GM21576 (cell line): Measurements from ENCODE around the gene PLCL2.
A peak's percentile ranks its signal among the peaks of the same experiment; 100 is the strongest.

Experiments
- ATAC-seq: cut with Tn5 transposase; IDR thresholded peaks from one replicate; pipeline ENCODE4 v1.9.1; 2021; ENCODE audit warnings: mild to moderate bottlenecking, moderate library complexity; ENCODE audit not compliant: unreplicated experiment

The PLCL2 gene

DNA sequence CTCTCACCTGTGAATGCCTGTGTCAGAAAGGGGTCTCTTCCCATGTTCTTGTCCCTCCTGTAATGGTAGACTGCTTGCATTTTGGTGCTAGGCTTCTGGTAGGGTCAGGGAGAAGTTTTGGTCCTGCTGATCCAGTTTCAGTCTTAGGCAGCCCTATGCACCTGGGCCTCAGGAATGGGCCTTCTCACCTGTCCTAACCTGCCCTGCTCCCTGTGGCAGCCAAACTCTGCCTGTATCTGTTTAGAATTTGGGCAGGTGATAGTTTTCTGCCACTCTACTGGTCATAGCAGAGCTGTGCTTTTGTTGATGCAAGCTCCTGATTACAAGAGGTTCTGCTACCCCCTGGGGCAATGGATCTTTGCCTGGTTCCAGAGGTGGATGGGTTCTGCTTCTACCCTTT, 118.7 kb downstream of the PLCL2 start:
- no peak for ATAC-seq

DNA sequence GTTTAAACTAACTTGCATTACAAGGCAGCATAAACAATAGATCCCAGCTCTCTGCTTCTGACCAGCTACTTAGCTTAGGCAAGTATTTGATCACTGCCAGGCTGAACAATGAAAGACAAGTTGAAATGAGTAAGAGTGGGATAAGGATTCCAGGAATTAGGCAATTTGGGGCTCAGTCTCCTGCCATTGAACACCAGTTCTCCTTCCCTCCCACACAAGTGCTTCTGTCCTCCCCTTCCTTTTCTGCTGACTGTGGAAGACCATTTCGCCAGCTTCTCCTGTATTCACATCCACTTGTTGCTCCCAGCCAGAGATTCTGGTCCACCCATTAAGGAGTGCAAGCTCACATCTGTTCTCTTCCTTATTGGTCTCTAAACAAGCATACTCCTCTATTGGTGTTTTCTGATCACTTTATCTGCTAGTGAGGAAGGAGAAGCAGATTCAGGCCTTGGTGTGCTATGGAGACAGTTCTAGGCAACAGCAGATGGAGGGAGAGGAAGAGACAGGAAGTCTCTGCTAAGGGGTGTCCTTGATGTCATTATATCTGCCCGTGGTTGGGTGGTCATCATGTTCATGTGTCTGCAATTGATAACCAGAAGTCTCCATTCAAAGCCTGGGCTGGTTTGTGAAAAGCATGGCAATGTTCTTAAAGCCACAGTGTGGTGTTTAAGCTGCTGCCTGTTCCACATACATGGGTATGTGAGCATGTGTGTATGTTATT, 121.5 kb downstream of the PLCL2 start:
- ATAC-seq, result no peak

DNA sequence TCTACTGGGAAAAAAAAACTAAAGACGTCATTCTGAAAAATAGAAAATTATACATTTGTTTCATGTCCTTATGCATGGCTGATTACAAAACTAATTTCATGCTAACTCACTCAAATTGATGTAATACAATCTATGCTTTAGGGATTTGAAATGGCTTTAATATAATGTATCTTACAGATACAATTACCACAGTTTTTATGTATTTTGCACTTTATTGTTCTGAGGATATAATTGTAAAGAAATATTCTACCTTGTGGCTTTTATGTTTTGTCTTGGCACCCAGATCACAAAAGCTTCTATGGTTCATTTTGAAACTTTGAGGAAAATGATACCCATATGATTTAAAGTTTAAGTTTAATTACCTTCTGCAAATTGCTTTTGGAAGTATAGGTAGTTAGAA, 122.5 kb downstream of the PLCL2 start:
- ATAC-seq, result no peak

DNA sequence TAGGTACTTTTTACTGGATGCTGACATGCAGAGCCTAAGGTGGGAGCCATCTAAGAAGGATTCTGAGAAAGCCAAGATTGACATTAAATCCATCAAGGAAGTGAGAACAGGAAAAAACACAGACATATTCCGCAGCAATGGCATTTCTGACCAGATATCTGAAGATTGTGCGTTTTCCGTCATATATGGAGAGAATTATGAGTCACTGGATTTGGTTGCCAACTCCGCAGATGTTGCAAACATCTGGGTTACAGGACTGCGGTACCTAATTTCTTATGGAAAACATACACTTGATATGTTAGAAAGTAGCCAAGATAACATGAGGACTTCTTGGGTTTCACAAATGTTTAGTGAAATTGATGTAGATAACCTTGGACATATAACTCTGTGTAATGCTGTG, 125.1 kb downstream of the PLCL2 start:
- ATAC-seq, result no peak

DNA sequence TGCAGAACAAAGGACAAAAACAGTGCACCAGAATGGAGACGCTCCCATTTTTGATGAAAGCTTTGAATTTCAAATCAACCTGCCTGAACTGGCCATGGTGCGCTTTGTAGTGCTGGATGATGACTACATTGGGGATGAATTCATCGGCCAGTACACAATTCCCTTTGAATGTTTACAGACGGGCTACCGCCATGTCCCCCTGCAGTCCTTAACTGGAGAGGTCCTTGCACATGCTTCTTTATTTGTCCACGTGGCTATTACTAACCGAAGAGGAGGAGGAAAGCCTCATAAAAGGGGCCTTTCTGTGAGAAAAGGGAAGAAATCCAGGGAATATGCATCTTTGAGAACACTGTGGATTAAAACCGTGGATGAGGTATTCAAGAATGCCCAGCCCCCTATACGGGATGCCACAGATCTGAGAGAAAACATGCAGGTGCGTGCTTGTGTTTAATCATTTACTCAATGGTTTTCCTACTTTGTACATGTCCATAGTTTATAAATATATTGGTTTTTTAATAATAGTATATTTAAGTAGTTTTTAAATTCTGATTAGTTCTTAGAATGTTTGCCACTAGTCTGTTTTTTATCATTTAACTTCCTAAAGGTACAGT, 127.1 kb downstream of the PLCL2 start:
- no peak for ATAC-seq

DNA sequence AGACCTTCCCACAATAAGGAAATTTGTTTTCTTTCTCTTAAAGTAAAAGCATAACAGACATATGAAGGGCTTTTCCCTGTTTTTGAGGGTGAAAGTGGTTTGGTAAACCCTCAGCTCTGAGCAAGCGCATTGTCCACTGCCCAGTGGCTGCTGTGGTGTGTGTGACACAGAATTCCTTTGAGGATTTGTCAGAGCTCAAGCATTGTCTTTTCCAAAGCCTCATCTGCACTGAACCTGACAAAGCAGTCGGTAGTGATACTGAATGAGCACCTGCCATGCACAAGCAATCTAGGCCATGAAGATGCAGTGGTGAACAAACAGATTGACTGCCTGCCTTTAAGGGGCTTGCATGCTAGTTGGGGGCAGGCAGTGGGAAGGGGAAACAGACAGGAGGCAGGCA, 128.3 kb downstream of the PLCL2 start:
- no peak for ATAC-seq

DNA sequence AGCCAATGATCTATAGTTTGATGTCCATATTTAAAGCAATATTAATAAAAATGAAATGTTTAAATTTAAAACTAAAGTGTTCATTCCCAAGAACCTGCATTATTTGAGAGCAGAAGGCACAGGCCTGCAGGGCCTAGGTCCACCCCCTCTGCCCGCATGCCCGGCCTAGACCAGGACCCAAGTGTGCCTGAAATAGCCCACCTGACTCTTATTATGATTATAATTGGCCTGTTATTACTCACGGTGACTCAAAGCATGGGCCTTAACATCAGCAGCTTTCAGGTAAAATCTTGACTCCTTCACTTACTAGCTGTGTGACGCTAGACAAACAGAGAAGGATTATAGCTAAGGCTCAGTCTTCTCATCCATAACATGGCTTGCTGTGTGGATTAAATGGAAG, 128.8 kb downstream of the PLCL2 start:
- ATAC-seq, result no peak

DNA sequence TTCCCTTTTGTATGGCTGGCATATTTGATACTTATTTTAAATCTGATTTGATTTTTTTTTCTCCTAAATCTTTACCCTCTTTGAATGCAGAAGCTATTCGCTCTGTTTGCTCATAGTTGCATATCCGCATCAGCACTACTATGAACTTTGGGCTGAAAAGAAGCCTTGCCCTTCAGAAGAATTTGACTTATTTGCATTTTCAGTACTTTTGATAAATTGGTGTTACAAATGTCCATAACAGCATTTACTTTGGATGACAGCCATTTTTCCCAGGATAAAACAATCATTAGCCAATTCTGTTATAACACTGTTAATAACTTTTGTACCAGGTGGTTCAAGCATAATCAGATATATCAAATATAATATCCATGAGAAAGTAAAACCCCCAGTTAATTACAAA, 129.5 kb downstream of the PLCL2 start:
- no peak for ATAC-seq

DNA sequence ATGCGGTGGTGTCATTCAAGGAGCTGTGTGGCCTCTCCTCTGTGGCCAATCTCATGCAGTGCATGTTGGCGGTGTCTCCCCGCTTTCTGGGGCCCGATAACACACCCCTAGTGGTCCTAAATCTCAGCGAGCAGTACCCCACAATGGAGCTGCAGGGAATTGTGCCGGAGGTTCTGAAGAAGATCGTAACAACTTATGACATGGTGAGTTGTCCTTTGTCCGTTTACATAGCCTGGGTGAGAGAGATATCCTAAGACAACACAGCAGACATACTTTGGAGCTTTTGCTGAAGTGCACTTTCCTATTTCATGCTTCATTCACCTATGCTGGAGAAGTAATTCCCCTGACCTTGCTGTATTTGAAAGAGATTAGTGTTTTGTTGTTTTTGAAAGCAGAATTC, 130.0 kb downstream of the PLCL2 start:
- no peak for ATAC-seq

DNA sequence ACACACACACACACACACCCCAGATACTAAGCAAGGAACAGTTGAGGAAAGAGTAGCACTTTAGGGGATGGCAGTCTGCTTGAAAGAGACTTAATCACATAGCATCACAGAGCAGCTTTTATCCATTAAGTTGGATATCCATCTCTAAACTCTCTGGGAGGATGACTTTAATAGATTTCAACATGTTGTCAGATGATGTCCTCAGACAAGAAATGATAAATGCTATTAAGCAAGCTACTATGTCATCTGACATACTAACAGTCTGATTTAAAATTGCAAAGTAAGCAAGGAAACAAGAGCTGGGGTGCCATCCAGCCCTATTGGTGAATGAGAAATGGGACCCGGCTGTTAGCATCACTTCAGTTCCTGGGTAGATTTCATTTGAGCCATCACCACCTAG, 136.9 kb downstream of the PLCL2 start:
- no peak for ATAC-seq

DNA sequence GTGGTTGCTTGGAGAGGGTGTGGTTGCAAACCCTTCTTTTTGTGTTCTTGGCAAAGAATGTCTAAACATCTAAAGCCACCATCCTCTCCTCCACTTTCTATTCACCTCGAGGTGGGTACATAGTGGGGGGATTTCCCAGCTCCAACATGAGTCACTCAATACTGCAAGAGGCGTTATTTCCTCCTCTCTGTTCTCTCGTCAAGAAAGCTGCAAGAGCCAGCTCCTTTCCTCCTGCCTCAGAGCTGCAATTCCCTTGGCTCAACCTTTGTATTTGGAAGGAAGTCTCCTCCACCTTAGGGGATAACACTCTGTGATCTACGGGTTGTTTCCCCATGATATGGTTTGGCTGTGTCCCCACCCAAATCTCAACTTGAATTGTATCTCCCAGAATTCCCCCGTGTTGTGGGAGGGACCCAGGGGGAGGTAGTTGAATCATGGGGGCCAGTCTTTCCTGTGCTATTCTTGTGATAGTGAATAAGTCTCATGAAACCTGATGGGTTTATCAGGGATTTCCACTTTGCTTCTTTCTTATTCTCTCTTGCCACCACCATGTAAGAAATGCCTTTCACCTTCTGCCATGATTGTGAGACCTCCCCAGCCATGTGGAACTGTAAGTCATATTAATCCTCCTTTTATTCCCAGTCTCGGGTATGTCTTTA, 138.4 kb downstream of the PLCL2 start:
- ATAC-seq, result no peak

DNA sequence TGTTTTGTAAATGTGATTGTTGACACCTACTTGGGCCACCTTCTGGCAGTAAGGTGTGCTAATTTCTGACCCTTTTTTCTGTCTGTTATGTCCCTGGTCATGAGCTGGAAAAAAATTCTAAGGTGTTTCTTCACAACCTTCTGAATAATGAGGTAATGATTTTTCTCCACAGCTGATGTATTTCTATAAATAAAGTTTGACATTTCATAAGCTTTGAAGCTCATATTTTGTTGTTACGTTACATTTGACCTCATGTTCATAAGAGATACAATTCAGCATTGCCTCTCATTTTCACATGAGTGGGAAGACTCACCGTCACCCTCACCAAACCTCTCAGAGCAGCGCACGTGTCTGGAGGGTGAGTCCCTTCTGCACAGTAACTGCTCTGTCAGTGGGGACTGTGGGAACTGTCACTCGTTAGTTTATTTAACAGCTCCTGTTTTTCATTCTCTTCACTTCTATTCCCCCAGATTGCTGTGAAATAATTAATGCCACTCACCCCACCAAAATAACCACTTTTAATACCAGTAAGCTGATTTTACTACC, 140.9 kb downstream of the PLCL2 start:
- no peak for ATAC-seq

DNA sequence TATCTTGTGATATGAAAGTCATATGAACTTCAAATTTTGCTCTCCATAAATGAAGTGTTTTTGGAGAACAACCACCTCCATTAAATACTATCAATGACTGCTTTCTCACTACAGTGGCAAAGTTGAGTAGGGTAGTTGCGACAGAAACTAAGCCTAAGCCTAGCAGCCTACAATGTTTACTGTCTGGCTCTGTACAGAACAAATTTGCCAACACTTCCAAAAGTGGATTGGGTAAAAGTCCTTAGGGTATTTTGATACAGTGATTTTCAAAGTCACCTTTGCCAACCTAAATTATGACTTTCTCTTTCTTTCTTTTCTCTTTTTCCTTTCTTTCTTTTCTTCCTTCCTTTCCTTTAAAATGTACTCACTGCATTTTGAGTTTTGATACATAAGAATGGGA, 142.6 kb downstream of the PLCL2 start:
- no peak for ATAC-seq

DNA sequence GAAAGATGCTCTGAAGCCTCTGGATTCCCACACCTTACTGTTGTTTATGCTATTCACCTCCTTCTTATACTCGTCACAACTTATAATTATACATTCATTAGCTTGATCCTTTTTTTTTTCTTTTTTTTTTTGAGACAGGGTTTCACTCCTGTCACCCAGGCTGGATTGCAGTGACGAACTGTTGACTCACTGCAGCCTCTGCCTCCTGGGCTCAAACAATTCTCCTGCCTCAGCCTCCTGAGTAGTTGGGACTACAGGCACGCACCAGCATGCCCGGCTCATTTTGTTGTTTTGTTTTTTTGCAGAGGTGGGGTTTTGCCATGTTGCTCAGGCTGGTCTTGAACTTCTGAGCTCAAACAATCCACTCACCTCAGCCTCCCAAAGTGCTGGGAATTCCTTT, 143.6 kb downstream of the PLCL2 start:
- no peak for ATAC-seq

DNA sequence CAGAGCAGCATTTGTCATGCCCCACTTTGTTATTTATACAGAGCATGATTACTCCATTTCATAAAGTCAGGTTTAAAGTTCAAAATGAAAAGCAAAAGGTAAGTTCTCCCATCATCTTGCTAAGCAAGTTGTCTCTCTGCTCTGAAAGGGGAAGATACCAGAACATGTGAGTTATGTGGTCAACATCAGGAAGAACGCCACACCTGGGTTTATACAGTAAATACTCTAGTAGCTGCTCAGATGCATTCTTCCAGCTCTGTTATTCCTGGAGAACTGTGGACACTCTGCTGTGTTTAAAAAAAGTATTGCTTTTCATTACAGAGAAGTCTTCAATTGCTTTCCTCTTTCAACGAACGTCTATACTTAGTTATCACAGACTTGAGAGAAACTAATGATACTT, 145.7 kb downstream of the PLCL2 start:
- peak; percentile 61 for ATAC-seq

DNA sequence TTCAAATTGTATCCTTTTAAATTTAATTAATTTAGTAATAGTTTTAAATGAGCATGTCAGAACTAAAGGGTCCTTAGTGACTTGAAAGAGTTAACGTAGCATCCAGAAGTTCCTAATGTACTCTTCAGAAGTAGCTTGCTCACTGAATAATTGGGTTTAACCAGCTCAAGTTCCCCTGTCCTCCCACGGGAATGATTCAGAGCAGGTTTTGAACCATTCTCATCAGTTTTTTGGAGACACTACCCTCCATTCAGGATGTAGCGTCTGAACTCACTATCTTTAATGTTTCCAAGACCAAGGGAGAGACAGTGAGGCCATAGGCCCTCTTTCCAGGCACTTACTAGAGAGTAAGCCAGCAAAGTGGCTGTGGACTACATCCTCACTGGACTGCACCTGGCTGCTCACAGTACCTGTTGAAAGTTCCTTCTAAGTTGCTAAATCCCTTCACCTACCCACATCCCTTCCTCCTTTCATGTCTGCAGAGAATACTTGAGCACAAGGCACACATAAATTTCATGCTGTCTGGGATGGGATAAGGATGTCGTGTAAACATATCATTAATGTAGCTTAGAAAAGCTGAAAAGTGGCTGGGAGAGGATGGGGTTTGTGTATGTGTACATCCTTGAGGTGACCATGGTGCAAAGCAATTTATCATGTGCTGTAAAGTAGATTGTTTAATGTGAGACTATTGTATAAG, 146.3 kb downstream of the PLCL2 start:
- no peak for ATAC-seq

DNA sequence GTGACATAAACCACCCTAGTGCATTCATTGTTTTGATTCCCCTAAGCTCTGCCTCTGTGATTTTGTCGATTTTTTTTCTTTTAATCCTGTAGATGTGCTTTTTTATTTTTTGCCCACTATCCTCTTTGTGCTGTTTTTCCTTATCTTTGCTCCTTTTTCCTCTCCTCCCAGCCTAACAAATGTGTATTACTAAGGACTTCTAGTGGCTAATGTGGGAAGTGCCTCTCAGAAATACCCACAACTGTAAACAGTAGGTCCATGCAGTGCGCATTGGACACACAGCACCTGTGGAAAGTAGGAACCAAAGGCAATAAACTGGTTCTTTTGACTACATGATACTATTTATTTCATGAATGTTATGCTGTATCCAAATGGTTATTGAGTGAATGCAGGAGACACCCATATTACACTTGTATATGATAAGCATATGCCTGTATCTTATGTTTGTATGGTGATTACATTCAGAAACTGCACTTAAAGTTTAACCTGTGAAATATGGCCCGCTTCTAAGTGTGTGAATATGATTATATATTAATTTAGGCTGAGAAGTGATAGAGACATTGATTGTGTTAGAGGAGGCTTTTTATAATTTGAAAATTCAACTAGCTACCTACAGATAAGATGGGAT, 147.8 kb downstream of the PLCL2 start:
- ATAC-seq, result no peak

DNA sequence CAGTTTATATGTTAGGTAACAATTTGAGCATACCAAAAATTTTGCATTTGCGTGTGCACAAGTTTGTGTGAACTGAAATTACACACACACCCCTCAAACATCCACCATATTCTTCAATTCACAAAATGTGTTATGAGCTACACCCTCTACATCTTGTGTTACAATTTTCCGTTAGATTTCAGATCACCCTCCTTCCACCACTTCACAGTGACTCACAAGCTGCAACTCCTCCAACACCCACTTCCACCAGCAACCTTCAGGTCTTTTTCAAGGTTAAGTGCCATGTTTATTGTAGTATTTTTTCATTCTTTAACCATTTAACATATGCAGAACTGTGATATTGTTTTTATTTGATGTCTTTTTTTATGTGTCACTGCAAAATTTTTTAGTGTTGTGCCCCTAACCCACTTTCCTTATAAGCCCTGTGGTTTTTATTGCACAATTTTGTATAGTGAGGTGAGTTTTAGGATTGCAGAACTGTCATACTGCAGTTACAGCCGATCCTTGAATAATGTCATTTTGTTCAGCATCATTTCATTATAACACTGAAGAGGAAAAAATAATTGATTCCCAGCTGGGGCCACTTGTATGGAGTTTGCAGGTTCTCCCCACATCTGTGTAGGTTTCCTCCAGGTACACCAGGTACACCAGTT, 148.9 kb downstream of the PLCL2 start:
- no peak for ATAC-seq

DNA sequence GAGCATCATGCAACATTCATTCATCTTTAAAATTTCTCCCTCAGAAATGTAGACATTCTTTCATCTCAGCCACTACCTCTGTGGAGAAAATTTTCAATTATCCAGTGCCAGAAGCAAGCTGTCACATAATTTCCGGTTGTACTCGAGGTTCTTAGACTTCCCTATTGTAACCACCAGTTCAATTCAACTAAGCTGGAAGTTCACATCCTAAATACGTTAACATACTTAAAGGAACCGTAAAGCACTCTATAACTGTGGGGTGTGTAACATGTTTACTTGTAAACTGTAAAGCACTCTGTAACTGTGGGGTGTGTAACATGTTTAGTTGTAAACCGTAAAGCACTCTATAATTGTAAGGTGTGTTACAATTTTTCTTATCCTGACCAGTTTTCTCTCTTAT, 150.3 kb downstream of the PLCL2 start:
- ATAC-seq, result no peak

DNA sequence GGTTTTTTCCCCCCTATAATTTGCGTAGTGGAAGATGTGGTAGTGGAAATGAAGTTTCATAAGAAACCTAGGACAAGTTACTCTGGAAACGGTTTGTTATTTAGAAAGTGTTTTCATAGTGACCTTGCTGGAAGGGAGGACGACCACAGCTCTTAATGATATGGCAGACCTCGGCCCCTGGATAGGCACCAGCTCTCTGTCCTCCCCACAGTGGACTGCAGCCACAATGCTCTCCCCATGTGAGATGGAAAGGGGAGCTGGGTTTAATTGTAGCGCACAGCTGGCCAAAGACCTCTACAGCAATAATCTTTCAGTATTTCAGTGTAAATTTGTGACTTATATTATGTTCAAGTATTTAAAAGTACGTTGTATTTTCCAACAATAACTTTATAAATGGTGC, 151.2 kb downstream of the PLCL2 start:
- ATAC-seq, result no peak

DNA sequence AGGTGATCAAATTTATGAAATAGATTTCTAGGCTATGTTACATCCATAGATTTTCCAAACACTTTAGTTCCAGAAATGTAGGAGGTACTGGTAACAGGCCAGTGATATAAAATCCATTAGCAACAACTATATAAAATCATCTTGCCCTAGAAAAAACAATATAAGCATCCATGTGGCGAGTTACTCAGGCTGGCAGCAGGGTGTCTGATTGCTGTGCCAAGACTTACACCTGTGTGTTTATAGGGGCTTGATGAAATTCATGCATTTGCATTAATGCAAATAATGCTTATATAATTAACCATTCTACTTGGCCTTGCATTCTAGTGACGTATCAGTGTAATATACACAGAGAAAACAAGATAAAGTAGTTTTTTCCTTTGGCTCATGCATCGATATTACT, 153.4 kb downstream of the PLCL2 start:
- no peak for ATAC-seq
